ENCODE data around the gene IL34.

- TF ChIP-seq, protein P1, sequence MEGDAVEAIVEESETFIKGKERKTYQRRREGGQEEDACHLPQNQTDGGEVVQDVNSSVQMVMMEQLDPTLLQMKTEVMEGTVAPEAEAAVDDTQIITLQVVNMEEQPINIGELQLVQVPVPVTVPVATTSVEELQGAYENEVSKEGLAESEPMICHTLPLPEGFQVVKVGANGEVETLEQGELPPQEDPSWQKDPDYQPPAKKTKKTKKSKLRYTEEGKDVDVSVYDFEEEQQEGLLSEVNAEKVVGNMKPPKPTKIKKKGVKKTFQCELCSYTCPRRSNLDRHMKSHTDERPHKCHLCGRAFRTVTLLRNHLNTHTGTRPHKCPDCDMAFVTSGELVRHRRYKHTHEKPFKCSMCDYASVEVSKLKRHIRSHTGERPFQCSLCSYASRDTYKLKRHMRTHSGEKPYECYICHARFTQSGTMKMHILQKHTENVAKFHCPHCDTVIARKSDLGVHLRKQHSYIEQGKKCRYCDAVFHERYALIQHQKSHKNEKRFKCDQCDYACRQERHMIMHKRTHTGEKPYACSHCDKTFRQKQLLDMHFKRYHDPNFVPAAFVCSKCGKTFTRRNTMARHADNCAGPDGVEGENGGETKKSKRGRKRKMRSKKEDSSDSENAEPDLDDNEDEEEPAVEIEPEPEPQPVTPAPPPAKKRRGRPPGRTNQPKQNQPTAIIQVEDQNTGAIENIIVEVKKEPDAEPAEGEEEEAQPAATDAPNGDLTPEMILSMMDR (IDR thresholded peaks at IDR 0.05 in 2 of 3, conservative IDR thresholded peaks at IDR 0.05 in 1 of 3; ENCODE audit: borderline replicate concordance in 1 of 3, insufficient read depth in 1 of 3, low read depth in 2 of 3, low read length in 2 of 3), result no peak
- no peak for TF ChIP-seq EZH2 (IDR thresholded peaks at IDR 0.05)
- TF ChIP-seq POLR2A (IDR thresholded peaks at IDR 0.05; ENCODE audit: borderline replicate concordance, extremely low read depth, insufficient read depth, insufficient read length), result no peak
- TF ChIP-seq JUND (IDR thresholded peaks at IDR 0.05), result no peak
- TF ChIP-seq FOSL1 (IDR thresholded peaks at IDR 0.05; ENCODE audit: low read depth), result no peak
Observed at GRCh38 chr16:70656065-70656711, 9.8 kb downstream of the IL34 start.

Data from HCT116 (cell line).